Measurements from ENCODE around the gene APOBEC4. TPM values are rescaled to one million over a fixed set of nuclear protein-coding genes. Genes with fewer than 3 reads are reported as not detected.

Gene APOBEC4
- total and polyA plus RNA-seq, 9 of the 15 experiments (the other 6 are each of a cell fraction or from before 2014, with no cell fraction given), result not detected

DNA sequence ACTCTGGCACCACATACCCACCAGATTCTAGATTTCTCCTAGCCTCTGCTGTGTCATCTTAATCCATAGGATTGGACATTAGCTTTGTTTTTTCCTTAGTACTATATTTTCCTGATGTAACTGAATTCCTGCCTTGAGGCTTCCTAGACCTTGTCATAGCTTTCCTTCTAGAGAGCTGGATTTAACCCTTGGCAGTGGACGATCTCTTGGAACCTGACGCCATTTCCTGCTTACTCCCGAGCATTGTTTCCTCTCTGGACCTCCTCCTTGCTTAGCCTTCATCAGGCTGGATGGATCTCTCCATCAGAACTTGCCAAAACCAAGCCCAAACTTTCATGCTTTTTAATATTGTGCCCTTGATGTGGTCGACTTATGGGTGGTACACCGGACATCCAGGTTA lies 1.5 kb downstream of the APOBEC4 start:
- ChIA-PET POLR2A (no interaction called here), CTCF (ENCODE audit: low intra/inter-chr PET ratio) (no interaction called here)
- intact Hi-C loops (cut with micrococcal nuclease) (no loop called here), in situ Hi-C loops (cut with MboI) (loop anchor here (10.0 kb wide), 1 partner anchor 253 kb away; no protein-coding TSS in a partner anchor)
- Histone ChIP-seq H3K27ac (ENCODE audit: extremely low read depth, low read depth, low read length) (no peak overlapping the region), H4K20me1 (replicated peaks; ENCODE audit: control insufficient read depth, insufficient read depth, low read length) (no peaks in the 10 kb centered on the region), H3K27me3 (ENCODE audit: control insufficient read depth in 2 of 2, insufficient read depth in 2 of 2, low read length in 2 of 2) (peaks cover 2 to 22% of the 10 kb centered on the region in 2 experiments; a peak in 4 of 5 replicates), H3K79me2 (ENCODE audit: control insufficient read depth, insufficient read depth, low read length) (no peaks in the 10 kb centered on the region), H3K9ac (ENCODE audit: insufficient read depth in 1 of 2, low read depth in 2 of 2, low read length in 2 of 2) (no peak overlapping the region), H3K9me3 (replicated peaks; ENCODE audit: control insufficient read depth, insufficient read depth, low read depth, low read length) (no peaks in the 10 kb centered on the region), H3K4me3 (no peak overlapping the region), H3K4me2 (ENCODE audit: insufficient read depth, low read length) (no peak overlapping the region), H3K4me1 (replicated peaks in 1 of 2; ENCODE audit: control insufficient read depth in 2 of 2, insufficient read depth in 2 of 2, low read length in 2 of 2) (no peaks in the 10 kb centered on the region), H3K36me3 (ENCODE audit: control insufficient read depth, insufficient read depth, low read length) (no peaks in the 10 kb centered on the region), H3K9me1 (ENCODE audit: control insufficient read depth, insufficient read depth, low read length) (no peaks in the 10 kb centered on the region), H2AFZ (ENCODE audit: low read depth, low read length) (no peak overlapping the region)
- DNase-seq (ENCODE audit: extremely low read depth in 1 of 4, low spot score in 3 of 4) (no peak), ATAC-seq (no peak), FAIRE-seq (no peak)
- BruUV-seq (replicated peaks), result no TSS peak
- TF ChIP-seq EP300 (IDR thresholded peaks at IDR 0.05; ENCODE audit: low read length) (no peak), BRF1 (IDR thresholded peaks at IDR 0.05; ENCODE audit: borderline replicate concordance, extremely low read depth, insufficient read length) (no peak), CBX8 (IDR thresholded peaks at IDR 0.05; ENCODE audit: borderline replicate concordance, extremely low read depth, low read depth, low read length, poor library complexity, severe bottlenecking) (no peak)
- TF ChIP-seq, protein P1, sequence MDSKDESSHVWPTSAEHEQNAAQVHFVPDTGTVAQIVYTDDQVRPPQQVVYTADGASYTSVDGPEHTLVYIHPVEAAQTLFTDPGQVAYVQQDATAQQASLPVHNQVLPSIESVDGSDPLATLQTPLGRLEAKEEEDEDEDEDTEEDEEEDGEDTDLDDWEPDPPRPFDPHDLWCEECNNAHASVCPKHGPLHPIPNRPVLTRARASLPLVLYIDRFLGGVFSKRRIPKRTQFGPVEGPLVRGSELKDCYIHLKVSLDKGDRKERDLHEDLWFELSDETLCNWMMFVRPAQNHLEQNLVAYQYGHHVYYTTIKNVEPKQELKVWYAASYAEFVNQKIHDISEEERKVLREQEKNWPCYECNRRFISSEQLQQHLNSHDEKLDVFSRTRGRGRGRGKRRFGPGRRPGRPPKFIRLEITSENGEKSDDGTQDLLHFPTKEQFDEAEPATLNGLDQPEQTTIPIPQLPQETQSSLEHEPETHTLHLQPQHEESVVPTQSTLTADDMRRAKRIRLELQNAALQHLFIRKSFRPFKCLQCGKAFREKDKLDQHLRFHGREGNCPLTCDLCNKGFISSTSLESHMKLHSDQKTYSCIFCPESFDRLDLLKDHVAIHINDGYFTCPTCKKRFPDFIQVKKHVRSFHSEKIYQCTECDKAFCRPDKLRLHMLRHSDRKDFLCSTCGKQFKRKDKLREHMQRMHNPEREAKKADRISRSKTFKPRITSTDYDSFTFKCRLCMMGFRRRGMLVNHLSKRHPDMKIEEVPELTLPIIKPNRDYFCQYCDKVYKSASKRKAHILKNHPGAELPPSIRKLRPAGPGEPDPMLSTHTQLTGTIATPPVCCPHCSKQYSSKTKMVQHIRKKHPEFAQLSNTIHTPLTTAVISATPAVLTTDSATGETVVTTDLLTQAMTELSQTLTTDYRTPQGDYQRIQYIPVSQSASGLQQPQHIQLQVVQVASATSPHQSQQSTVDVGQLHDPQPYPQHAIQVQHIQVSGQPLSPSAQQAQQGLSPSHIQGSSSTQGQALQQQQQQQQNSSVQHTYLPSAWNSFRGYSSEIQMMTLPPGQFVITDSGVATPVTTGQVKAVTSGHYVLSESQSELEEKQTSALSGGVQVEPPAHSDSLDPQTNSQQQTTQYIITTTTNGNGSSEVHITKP (IDR thresholded peaks at IDR 0.05; ENCODE audit: partially characterized antibody), result no peak
- TF ChIP-seq, protein P2, sequence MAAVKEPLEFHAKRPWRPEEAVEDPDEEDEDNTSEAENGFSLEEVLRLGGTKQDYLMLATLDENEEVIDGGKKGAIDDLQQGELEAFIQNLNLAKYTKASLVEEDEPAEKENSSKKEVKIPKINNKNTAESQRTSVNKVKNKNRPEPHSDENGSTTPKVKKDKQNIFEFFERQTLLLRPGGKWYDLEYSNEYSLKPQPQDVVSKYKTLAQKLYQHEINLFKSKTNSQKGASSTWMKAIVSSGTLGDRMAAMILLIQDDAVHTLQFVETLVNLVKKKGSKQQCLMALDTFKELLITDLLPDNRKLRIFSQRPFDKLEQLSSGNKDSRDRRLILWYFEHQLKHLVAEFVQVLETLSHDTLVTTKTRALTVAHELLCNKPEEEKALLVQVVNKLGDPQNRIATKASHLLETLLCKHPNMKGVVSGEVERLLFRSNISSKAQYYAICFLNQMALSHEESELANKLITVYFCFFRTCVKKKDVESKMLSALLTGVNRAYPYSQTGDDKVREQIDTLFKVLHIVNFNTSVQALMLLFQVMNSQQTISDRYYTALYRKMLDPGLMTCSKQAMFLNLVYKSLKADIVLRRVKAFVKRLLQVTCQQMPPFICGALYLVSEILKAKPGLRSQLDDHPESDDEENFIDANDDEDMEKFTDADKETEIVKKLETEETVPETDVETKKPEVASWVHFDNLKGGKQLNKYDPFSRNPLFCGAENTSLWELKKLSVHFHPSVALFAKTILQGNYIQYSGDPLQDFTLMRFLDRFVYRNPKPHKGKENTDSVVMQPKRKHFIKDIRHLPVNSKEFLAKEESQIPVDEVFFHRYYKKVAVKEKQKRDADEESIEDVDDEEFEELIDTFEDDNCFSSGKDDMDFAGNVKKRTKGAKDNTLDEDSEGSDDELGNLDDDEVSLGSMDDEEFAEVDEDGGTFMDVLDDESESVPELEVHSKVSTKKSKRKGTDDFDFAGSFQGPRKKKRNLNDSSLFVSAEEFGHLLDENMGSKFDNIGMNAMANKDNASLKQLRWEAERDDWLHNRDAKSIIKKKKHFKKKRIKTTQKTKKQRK (IDR thresholded peaks at IDR 0.05; ENCODE audit: borderline replicate concordance, low read depth, low read length), result no peak
- 0% methylated on average over 5 of the region's 5 CpGs for WGBS (ENCODE audit: insufficient coverage, low coverage, missing lambda C conversion rate)
